Lower lobe of right lung (tissue), 2 donors: Measurements from ENCODE around the gene ROBO1. TPM values are rescaled to one million over a fixed set of nuclear protein-coding genes. Genes with fewer than 3 reads are reported as not detected.

Source experiments
- ATAC-seq, 2 donors: fragments of 200-7000 bp; cut with Tn5 transposase; one replicate each; pipeline ENCODE4 v1.9.1; 2020 to 2022; ENCODE audit warnings: mild to moderate bottlenecking in 2 of 2, moderate library complexity in 2 of 2
- DNase-seq: peaks from one replicate; pipeline ENCODE4 v3.0.0-alpha.2; 2020
- H3K27ac ChIP-seq: fragments of 200-600 bp; one replicate; pipeline ENCODE4 v1.8.0; 2022
- H3K27me3 ChIP-seq: fragments of 200-600 bp; one replicate; pipeline ENCODE4 v1.8.0; 2022; ENCODE audit warnings: low read depth
- H3K36me3 ChIP-seq: fragments of 200-600 bp; one replicate; pipeline ENCODE4 v1.8.0; 2022; ENCODE audit warnings: mild to moderate bottlenecking
- H3K4me1 ChIP-seq: fragments of 200-600 bp; one replicate; pipeline ENCODE4 v1.8.0; 2022
- H3K4me3 ChIP-seq: fragments of 200-600 bp; one replicate; pipeline ENCODE4 v1.8.0; 2022; ENCODE audit warnings: mild to moderate bottlenecking
- H3K9me3 ChIP-seq: fragments of 200-600 bp; one replicate; pipeline ENCODE4 v1.8.0; 2022
- CTCF ChIP-seq: fragments of 200-600 bp; IDR thresholded peaks from one replicate; pipeline ENCODE4 v1.8.0; 2022; ENCODE audit warnings: antibody characterized with exemption, mild to moderate bottlenecking
- intact Hi-C: fragments of 100-400 bp; cut with DNase I; formaldehyde crosslinking; loops from one replicate; pipeline ENCODE4 v1.11.0; 2022
- total RNA-seq: library from RNA; stranded (reverse); fragmentation: NEBNext Ultra II Directional; extraction: Animal tissue kit (Norgen Biotek cat#: 25700); gene quantifications from one replicate; pipeline ENCODE4 v1.2.1, GENCODE V29; 2021
- donor health status: DM: no; HTN: yes; CAD: no; lungs with severe emphysema.

Gene ROBO1
- total RNA-seq, 1 donor from 2014 or later: 14.8 TPM

- intact Hi-C loops: no loop called here
- ATAC-seq (no peak), DNase-seq (no peak)
These were observed 470.4 kb downstream of the ROBO1 start for GRCh38 chr3:79297245-79297960.

GRCh38 chr3:79286882-79287281 is 480.9 kb downstream of the ROBO1 start:
- TF ChIP-seq CTCF: no peak
- no peak overlapping the region for H3K27ac ChIP-seq
- no peak for DNase-seq

More at GRCh38 chr3:79297245-79297960, 470.4 kb downstream of the ROBO1 start:
- no peak for TF ChIP-seq CTCF
- Histone ChIP-seq H3K36me3 (no peaks in the 10 kb centered on the region), H3K27ac (no peak overlapping the region), H3K9me3 (peaks cover 4% of the 10 kb centered on the region), H3K4me1 (no peaks in the 10 kb centered on the region), H3K27me3 (no peaks in the 10 kb centered on the region), H3K4me3 (no peak overlapping the region)

GRCh38 chr3:79285871-79286270 is 481.9 kb downstream of the ROBO1 start:
- intact Hi-C loops: no loop called here
- ATAC-seq: no peak

More at GRCh38 chr3:79286882-79287281, 480.9 kb downstream of the ROBO1 start:
- H3K9me3 ChIP-seq: no peaks in the 10 kb centered on the region
- no peaks in the 10 kb centered on the region for H3K27me3 ChIP-seq
- H3K4me1 ChIP-seq: no peaks in the 10 kb centered on the region
- no peak overlapping the region for H3K4me3 ChIP-seq
- H3K36me3 ChIP-seq: no peaks in the 10 kb centered on the region
- intact Hi-C loops: no loop called here
- no peak for ATAC-seq

GRCh38 chr3:79285380-79285779 is 482.4 kb downstream of the ROBO1 start:
- no peak overlapping the region for H3K4me3 ChIP-seq
- TF ChIP-seq CTCF: no peak
- H3K4me1 ChIP-seq: no peaks in the 10 kb centered on the region
- no peak overlapping the region for H3K27ac ChIP-seq
- no peaks in the 10 kb centered on the region for H3K36me3 ChIP-seq
- intact Hi-C loops: no loop called here
- H3K9me3 ChIP-seq: no peaks in the 10 kb centered on the region
- ATAC-seq (no peak), DNase-seq (no peak)
- no peaks in the 10 kb centered on the region for H3K27me3 ChIP-seq

More at GRCh38 chr3:79285871-79286270, 481.9 kb downstream of the ROBO1 start:
- no peaks in the 10 kb centered on the region for H3K9me3 ChIP-seq
- no peak for DNase-seq
- H3K27me3 ChIP-seq: no peaks in the 10 kb centered on the region
- no peak overlapping the region for H3K27ac ChIP-seq
- no peak for TF ChIP-seq CTCF
- H3K36me3 ChIP-seq: no peaks in the 10 kb centered on the region
- no peaks in the 10 kb centered on the region for H3K4me1 ChIP-seq
- H3K4me3 ChIP-seq: no peak overlapping the region

- Histone ChIP-seq H3K27ac (no peak overlapping the region), H3K9me3 (no peaks in the 10 kb centered on the region), H3K4me3 (no peak overlapping the region), H3K27me3 (no peaks in the 10 kb centered on the region), H3K4me1 (no peaks in the 10 kb centered on the region), H3K36me3 (no peaks in the 10 kb centered on the region)
- intact Hi-C loops: no loop called here
- ATAC-seq (no peak), DNase-seq (no peak)
- no peak for TF ChIP-seq CTCF
These were observed 483.0 kb downstream of the ROBO1 start for GRCh38 chr3:79284781-79285180.
